Measurements from ENCODE around the gene LRRC74A. TPM values are rescaled to one million over a fixed set of nuclear protein-coding genes. Genes with fewer than 3 reads are reported as not detected.

Gene LRRC74A
- total and polyA plus RNA-seq, 9 donors = 0.10 to 0.12 TPM; not detected in 7

DNA sequence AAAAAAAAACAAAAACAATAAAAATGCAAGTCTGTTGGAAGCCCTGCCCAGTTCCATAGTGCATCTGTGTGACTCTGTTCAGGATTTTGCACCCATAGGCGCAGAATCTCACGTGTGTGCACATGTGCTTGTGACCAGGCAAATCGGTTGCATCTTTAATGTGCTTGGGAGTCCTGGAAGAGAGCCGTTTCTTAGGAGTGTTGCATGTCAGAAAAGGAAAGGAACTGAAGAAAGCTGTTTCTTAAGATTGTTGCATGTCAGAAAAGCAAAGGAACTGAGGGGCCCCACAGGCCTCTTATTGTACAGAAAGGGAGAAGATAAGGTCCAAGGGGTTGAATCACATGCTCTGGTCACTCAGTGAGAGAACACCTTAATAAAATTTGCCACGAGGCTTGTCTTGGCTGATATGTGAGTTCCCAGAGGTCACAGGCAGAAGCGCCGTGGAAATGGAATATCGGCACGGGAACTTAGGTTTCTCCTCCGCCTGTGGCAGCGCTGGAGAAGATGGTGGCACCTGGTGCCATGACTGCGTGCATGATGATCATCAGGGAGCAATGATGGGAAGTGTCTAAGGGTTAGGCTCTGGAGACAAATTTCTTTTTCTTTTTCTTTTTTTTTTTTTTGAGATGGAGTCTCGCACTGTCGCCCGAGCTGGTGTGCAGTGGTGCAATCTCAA lies 90.0 kb downstream of the LRRC74A start:
- TF ChIP-seq, protein P1, sequence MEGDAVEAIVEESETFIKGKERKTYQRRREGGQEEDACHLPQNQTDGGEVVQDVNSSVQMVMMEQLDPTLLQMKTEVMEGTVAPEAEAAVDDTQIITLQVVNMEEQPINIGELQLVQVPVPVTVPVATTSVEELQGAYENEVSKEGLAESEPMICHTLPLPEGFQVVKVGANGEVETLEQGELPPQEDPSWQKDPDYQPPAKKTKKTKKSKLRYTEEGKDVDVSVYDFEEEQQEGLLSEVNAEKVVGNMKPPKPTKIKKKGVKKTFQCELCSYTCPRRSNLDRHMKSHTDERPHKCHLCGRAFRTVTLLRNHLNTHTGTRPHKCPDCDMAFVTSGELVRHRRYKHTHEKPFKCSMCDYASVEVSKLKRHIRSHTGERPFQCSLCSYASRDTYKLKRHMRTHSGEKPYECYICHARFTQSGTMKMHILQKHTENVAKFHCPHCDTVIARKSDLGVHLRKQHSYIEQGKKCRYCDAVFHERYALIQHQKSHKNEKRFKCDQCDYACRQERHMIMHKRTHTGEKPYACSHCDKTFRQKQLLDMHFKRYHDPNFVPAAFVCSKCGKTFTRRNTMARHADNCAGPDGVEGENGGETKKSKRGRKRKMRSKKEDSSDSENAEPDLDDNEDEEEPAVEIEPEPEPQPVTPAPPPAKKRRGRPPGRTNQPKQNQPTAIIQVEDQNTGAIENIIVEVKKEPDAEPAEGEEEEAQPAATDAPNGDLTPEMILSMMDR (IDR thresholded peaks at IDR 0.05) = no peak
- TF ChIP-seq EP300 (IDR thresholded peaks at IDR 0.05) = no peak
- TF ChIP-seq POLR2A (IDR thresholded peaks at IDR 0.05) = no peak
- peaks cover 35% of the 10 kb centered on the region for H3K4me1 ChIP-seq (ENCODE audit: insufficient read depth)
- intact Hi-C loops (cut with DNase I) = loop anchor here in 3 of 4 donors (5.0 to 10.0 kb wide), 6 partner anchors 41 to 151 kb away; partner anchors contain the start of gene IRF2BPL (in 3 of the 3)

GRCh38 chr14:76917158-76917596 lies 91.0 kb downstream of the LRRC74A start:
- H3K27ac ChIP-seq = peak overlapping the region in 1 of 2 donors; percentile 86
- no peaks in the 10 kb centered on the region for H3K9me3 ChIP-seq
- TF ChIP-seq, protein P1 (IDR thresholded peaks at IDR 0.05) = peak in 2 of 3 donors; percentile 11 to 45
- TF ChIP-seq POLR2A (IDR thresholded peaks at IDR 0.05) = no peak
- peak in 3 of 5 donors; percentile 62 to 67 (median 65) for DNase-seq
- peaks cover 37% of the 10 kb centered on the region for H3K4me1 ChIP-seq (ENCODE audit: insufficient read depth)
- H3K27me3 ChIP-seq = no peaks in the 10 kb centered on the region
- intact Hi-C loops (cut with DNase I) = loop anchor here in 3 of 4 donors (5.0 to 10.0 kb wide), 6 partner anchors 40 to 150 kb away; partner anchors contain the start of gene IRF2BPL (in 3 of the 3)
- H3K36me3 ChIP-seq = no peaks in the 10 kb centered on the region
- 65 to 76% (median 72%) methylated on average over 7 of the region's 7 CpGs for WGBS, 3 donors
- no peak overlapping the region for H3K4me3 ChIP-seq

More for the DNA sequence above, 90.0 kb downstream of the LRRC74A start:
- no peak overlapping the region for H3K27ac ChIP-seq
- H3K4me3 ChIP-seq = no peak overlapping the region
- H3K36me3 ChIP-seq = no peaks in the 10 kb centered on the region
- H3K9me3 ChIP-seq = no peaks in the 10 kb centered on the region
- WGBS, 3 donors = 83 to 85% (median 84%) methylated on average over 15 of the region's 15 CpGs
- no peaks in the 10 kb centered on the region for H3K27me3 ChIP-seq
- DNase-seq = no peak

GRCh38 chr14:76917745-76918255 lies 91.6 kb downstream of the LRRC74A start:
- Histone ChIP-seq H3K27me3 (no peaks in the 10 kb centered on the region), H3K27ac (peak overlapping the region; percentile 16 to 86), H3K4me1 (ENCODE audit: insufficient read depth) (peaks cover 43% of the 10 kb centered on the region), H3K4me3 (no peak overlapping the region), H3K9me3 (no peaks in the 10 kb centered on the region), H3K36me3 (no peaks in the 10 kb centered on the region)
- intact Hi-C loops (cut with DNase I) = loop anchor here in 3 of 4 donors (2.0 to 10.0 kb wide), 7 partner anchors 35 to 150 kb away; partner anchors contain the start of gene IRF2BPL (in 3 of the 3)
- no peak for TF ChIP-seq EP300 (IDR thresholded peaks at IDR 0.05)
- TF ChIP-seq, protein P1 (IDR thresholded peaks at IDR 0.05) = no peak
- peak in 3 of 5 donors; percentile 47 to 58 (median 54) for DNase-seq
- 31 to 38% (median 31%) methylated on average over 6 to 7 of the region's 7 CpGs for WGBS, 3 donors

DNA sequence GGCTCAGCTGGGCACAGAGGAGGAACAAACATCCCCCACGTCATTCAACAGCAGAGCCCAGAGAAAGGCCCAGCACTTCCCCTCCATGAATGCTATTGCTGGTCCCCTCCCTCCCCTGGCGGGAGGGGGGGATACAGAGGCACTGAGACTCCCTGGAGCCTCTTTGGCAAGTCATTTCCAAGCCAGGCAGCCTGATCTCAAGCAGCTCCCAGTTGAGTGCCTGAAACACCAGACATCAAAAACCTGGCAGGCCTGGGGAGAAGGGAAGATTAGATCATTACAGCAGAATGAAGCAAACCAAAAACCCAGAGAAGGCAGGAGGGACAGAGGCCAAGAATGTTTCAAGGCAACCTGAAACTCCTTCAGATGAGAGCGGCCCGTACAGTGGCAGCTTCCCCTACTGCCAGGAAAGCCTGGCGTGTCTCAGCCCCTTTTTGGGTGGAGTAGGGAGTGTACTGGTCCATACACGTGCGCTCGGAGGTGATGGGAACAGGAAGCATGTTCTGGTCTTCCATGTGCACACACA lies 92.1 kb downstream of the LRRC74A start:
- TF ChIP-seq EP300 (IDR thresholded peaks at IDR 0.05) (no peak), POLR2A (IDR thresholded peaks at IDR 0.05) (no peak)
- TF ChIP-seq, protein P1 (IDR thresholded peaks at IDR 0.05) = no peak
- Histone ChIP-seq H3K27ac (peak overlapping the region; percentile 16 to 86), H3K4me1 (ENCODE audit: insufficient read depth) (peaks cover 44% of the 10 kb centered on the region), H3K4me3 (no peak overlapping the region), H3K9me3 (no peaks in the 10 kb centered on the region), H3K27me3 (no peaks in the 10 kb centered on the region), H3K36me3 (no peaks in the 10 kb centered on the region)
- WGBS, 3 donors = 0 to 7% (median 3%) methylated on average over 7 to 8 of the region's 8 CpGs
- intact Hi-C loops (cut with DNase I) = loop anchor here in 3 of 4 donors (2.0 to 10.0 kb wide), 7 partner anchors 34 to 149 kb away; partner anchors contain the start of gene IRF2BPL (in 3 of the 3)
- peak; percentile 61 to 77 (median 69) for DNase-seq

Measured in ovary (tissue), 9 donors.